Endothelial cell of hepatic sinusoid (primary cell): ENCODE measurements around the gene FBN1.

Source experiments
- in situ Hi-C: cut with HindIII; loops from 2 replicates; pipeline ENCODE4 v1.10.0; 2017; ENCODE audit warnings: low sequenced_read_pairs

Gene FBN1

DNA sequence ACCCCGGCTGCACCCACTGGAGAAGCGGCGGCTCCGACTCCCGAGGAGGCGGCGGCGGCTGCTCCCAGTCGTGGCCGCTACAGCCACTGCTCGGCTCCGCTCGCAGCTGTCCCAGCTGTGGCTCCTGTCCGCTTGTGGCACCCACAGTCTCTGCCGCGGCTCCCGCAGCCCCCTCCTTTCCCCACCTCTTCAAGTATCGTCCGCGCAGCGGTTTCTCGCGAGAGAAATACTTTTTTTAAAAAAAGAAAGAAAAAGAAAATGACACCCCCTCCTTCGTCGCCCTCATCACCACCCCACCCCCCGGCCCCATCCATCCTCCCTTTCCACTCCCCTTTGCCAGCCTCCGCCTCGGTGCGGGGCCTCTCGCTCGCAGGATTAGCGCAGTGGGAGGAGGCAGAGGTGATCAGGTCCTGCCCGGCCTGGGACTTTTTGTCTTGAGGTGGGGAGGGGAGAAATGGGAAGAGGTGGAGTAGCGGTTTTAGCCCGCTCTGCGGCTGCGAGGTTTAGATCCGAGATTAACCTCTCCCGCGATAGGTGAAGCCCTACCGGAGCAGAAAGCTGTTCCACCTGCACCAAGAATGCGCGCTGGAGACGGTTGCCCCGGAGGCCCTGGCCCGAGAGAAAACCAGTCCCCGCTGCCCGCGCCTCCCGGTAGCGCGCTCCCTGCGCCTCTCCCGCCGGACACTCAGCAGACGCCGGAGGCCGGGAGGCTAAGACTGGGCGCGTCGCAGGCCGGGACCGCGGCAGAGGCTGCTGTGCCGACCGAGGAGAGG, at the start of gene FBN1:
TSS of gene FBN1 (minus strand) at position 152 of the 773 bp plus-strand sequence. CDS start 940 bp downstream, outside the sequence.
- in situ Hi-C loops, result no loop called here

DNA sequence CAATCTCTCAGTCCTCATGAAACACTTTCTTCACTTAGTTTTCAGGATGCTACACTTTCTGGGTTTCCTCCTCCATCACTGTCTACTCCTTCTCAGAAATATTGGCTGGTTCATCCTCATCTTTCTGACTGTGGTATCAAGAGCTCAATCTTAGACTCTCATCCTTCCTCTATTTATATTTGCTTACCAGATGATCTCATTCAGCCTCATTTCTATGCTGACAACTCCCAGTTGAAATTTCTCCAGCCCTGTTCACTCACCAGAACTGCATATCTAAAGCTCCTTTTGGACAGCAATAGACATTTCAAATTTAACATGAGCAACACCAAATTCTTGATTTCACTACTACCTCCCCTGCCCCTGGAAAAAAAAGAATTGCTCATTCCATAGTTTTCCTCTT, 48.0 kb upstream of the FBN1 start:
- in situ Hi-C loops, result no loop called here

- in situ Hi-C loops, result no loop called here
These were observed 43.0 kb upstream of the FBN1 start for GRCh38 chr15:48688493-48688892.

DNA sequence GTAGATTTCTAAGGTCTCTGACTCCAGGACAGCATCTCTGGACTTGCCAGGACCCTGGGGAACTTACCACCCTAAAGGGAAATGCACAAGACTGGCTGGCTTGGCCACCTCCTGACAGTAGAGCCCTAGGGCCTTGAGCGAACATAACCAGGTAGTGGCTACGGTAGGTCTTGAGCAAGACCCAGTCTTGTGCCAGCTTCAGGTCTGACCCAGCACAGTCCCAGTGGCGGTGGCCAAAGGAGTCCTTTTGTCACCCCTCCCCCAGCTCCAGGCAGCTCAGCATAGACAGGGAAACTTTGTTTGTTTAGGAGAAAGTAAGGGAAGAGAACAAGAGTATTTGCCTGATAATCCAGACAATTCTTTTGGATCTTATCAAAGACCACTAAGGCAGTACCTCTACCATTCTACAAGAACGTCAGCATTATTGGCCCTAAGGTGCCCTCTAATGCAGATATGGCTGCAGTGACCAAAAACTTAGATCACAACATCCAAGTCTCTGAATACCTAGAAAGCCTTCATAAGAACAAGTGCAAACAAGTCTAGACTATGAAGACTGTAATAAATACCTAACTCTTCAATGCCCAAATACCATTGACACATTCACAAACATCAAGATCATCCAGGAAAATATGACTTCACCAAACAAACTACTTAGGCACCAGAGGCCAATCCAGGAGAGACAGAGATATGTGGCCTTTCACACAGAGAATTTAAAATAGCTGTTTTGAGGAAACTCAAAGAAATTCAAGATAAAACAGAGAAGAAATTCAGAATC, 38.7 kb upstream of the FBN1 start:
- in situ Hi-C loops, result no loop called here

GRCh38 chr15:48682942-48683651, 37.6 kb upstream of the FBN1 start:
- in situ Hi-C loops, result no loop called here

DNA sequence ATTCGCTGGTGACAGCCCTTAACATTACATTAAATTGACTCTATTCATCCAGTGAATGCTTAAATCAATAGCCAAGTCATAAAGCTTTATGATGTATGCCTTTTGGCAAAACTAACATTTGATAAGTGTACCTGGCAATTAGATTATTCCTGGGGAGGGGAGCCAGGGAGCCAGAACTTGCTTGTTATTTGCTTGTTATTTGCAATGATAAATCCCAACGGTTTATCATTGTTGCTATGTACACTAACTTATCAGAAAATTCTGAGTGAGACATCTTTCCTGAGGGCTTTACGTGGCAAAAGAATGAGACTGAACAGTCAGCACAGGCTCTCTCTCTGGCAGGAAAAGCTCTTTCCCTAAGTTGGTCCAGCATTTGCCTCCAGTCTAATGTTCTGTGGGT, 35.8 kb upstream of the FBN1 start:
- in situ Hi-C loops, result no loop called here

GRCh38 chr15:48680841-48681240, 35.3 kb upstream of the FBN1 start:
- in situ Hi-C loops, result no loop called here

GRCh38 chr15:48679952-48680351, 34.4 kb upstream of the FBN1 start:
- in situ Hi-C loops, result no loop called here

- in situ Hi-C loops, result no loop called here
These were observed 33.3 kb upstream of the FBN1 start for GRCh38 chr15:48678851-48679250.

DNA sequence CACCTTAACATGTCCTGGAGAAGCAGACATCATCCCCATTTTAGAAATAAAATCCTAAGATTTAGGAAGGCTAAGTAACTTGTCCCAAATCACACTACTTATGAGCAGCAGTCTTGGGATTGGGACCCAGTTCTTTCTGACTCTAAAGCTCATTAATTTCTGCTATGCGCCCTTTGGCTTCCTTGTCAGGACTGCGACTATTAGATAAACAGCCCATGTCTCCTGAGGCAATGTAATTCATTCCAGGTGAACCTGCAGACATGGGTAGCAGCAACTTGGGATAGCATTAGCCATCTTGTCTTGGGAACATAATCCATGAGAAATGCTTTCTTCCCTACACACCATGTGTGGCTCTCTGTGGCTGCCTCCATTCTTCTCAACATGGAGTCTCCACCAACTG, 32.3 kb upstream of the FBN1 start:
- in situ Hi-C loops, result no loop called here

GRCh38 chr15:48675436-48675835, 29.9 kb upstream of the FBN1 start:
- in situ Hi-C loops, result no loop called here

DNA sequence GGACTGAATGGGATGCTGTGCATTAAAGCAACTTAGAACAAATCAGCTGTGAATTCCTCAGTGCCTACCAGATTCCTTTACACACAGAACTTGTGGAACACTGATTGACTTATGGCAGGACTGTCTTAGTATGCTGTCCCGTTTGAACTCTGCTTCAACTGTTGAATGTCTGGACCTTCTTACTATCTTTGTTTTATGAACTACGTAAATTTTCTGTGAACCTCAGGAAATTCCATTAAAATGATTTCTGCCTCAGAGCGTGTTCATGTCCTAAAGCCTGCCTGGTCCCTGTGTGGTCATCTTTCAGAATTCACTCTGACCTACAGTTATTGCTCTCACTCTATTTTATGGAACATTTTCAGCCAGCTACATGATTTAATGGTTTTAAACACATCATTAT, 29.4 kb upstream of the FBN1 start:
- in situ Hi-C loops, result no loop called here

DNA sequence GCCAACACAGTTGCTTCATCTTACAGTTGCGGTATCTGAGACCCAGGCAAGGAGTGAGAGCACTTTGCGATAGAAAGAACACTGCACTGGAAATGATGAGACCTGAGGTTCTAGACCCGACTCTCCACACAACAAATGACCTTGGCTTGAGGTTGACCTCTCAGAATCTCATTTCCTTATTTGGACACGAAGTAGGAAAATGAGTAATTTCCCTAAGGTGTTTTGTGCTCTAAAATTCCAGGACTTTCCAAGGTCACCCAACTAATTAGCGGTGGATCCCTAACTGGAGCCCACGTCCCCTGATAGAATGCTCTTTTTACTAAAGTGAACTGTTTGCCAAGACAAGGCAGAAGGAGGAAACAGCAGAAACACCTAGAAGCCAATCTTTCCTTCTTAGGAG, 26.7 kb upstream of the FBN1 start:
- in situ Hi-C loops, result no loop called here

GRCh38 chr15:48671103-48672022, 25.9 kb upstream of the FBN1 start:
- in situ Hi-C loops, result no loop called here

- in situ Hi-C loops, result no loop called here
These were observed 22.2 kb upstream of the FBN1 start for GRCh38 chr15:48667701-48668100.

DNA sequence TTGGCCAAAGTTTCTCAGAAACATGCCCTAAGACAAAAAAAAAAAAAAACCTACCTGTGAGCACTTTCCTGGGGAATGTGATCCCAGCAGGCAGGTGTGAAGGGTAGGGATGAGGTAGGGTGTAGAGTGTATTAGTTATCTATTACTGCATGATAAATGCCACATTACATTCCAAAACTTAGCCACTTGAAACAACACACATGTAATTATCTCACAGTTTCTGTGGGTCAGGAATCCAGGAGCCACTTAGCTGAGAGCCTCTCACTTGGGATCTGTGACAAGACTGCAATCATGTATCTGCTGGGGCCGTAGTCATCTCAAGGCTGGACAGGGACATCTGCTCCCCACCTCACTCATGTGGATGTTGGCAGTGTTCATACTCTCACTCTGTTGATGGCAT, 18.9 kb upstream of the FBN1 start:
- in situ Hi-C loops, result no loop called here

GRCh38 chr15:48657950-48658591, 12.6 kb upstream of the FBN1 start:
- in situ Hi-C loops, result no loop called here

DNA sequence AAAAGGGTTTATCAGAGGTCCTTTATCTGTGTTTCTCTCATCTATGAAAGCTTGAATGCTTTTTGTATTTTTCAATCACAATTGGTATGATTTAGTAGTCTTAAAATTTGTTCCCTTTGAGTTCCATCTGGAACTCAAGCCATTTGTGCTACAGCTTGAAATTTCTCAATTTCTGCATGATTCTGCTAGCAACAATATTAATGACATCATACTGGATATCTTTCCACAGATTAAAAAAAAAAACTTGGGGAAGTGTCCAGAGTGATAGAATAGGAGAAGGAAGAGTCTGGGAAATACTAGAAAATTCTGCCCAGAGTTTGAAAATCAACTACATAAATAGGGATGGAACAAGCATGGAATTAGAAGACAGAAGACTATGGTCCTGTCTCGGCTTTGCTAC, 9.3 kb upstream of the FBN1 start:
- in situ Hi-C loops, result loop anchor here (5.0 kb wide), 1 partner anchor 58 kb away; no protein-coding TSS in a partner anchor

DNA sequence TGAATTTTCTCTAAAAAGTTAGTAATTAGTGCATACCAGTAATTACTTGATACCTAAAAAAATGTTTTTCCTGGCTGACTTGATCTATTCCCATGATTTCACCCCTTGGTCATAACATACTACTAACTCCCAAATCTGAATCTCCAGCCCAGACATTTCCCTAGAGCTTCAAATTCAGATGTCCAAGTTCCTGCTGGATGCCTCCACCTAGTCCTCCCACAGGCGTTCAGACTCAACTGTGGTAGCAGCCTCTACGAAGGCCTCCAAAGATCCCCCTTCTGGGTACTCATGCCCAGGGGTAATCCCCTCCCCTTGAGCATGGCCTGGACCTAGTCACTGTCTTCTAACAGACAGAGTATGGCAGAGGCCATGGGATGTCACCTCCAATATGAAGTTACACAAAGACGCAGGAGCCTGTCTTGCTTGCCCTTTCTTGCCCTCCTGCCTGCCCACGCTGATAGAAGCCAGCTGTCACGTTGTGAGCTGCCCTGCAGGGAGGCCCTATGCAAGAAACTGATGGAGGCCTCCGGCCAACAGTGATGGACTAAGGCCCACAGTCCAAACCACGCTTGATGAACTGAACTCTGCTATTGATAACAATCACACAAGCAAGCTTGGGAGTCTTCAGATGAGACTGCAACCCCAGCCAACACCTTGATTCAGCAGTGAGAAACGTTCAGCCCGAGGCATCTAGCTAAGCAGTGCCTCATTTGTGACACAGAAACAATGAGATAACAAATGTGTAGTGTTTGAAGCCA, 8.6 kb upstream of the FBN1 start:
- in situ Hi-C loops, result loop anchor here (5.0 kb wide), 1 partner anchor 58 kb away; no protein-coding TSS in a partner anchor
